ENCODE results near the gene BCKDHA.
A peak's percentile ranks its signal among the peaks of the same experiment; 100 is the strongest.

Gene BCKDHA

GRCh38 chr19:41397086-41398049 is at the start of gene BCKDHA, which contains the start of gene EXOSC5:
BCKDHA (plus strand) TSS chr19:41397818; CDS start chr19:41397828, 10 bp downstream.
EXOSC5 (minus strand) TSS chr19:41397359; CDS start chr19:41397328, 31 bp downstream.
- DNase-seq: peak; percentile 99

- no peak for DNase-seq
Measured at GRCh38 chr19:41350735-41351338, 46.8 kb upstream of the BCKDHA start.

GRCh38 chr19:41351339-41352245 is 46.0 kb upstream of the BCKDHA start:
- peak; percentile 57 for DNase-seq

- no peak for DNase-seq
Measured at GRCh38 chr19:41352279-41352608, 45.4 kb upstream of the BCKDHA start.

- peak; percentile 58 for DNase-seq
Measured at GRCh38 chr19:41352609-41353465, 44.8 kb upstream of the BCKDHA start.

GRCh38 chr19:41353466-41354342 is 43.9 kb upstream of the BCKDHA start, which contains the start of gene TGFB1:
TGFB1 (minus strand) TSS chr19:41353922; CDS start chr19:41353044, 878 bp downstream.
- peak; percentile 85 for DNase-seq

GRCh38 chr19:41354343-41354953 is 43.2 kb upstream of the BCKDHA start:
- DNase-seq: peak; percentile 45

GRCh38 chr19:41355035-41355434 is 42.6 kb upstream of the BCKDHA start:
- DNase-seq: no peak

GRCh38 chr19:41355802-41356201 is 41.8 kb upstream of the BCKDHA start:
- no peak for DNase-seq

- no peak for DNase-seq
Measured at GRCh38 chr19:41356984-41357739, 40.5 kb upstream of the BCKDHA start.

- DNase-seq: no peak
Measured at GRCh38 chr19:41357746-41358145, 39.9 kb upstream of the BCKDHA start.

GRCh38 chr19:41359741-41360140 is 37.9 kb upstream of the BCKDHA start:
- no peak for DNase-seq

- DNase-seq: no peak
Measured at GRCh38 chr19:41362143-41362847, 35.3 kb upstream of the BCKDHA start.

GRCh38 chr19:41363371-41363752 is 34.3 kb upstream of the BCKDHA start:
- no peak for DNase-seq

- DNase-seq: peak; percentile 99
Measured at GRCh38 chr19:41363753-41364523, 33.7 kb upstream of the BCKDHA start, which contains the start of gene B9D2. B9D2 (minus strand) TSS chr19:41364149; CDS start chr19:41363519, 630 bp downstream.

GRCh38 chr19:41364524-41365391 is 32.9 kb upstream of the BCKDHA start:
- DNase-seq: no peak

- DNase-seq: no peak
Measured at GRCh38 chr19:41366089-41366488, 31.5 kb upstream of the BCKDHA start.

All from right hindlimb (tissue), 1 donor.